HEK293T (cell line): ENCODE data around the gene ANKRD33B.
"Not testable (repeated sequence)": the region's sequence is repeated elsewhere in the genome, so short reads cannot be mapped to it uniquely, and the experiment has no call there.

Experiments used
- CTCF ChIA-PET: fragments of 350-600 bp; formaldehyde crosslinking; extraction: SDS; loops from one replicate; lab custom pipeline; 2021; ENCODE audit warnings: antibody characterized with exemption, inconsistent platforms; lab: Yijun Ruan, JAX
- POLR2A ChIA-PET: fragments of 350-600 bp; formaldehyde crosslinking; extraction: SDS; loops from one replicate; lab custom pipeline; 2020; ENCODE audit warnings: antibody characterized with exemption, inconsistent platforms; lab: Yijun Ruan, JAX
- DNase-seq: peaks from one replicate; pipeline ENCODE4 v3.0.0; 2012; ENCODE audit warnings: mixed read lengths; ENCODE audit errors: extremely low spot score
- ARNT ChIP-seq: fragments of 450-650 bp; IDR thresholded peaks from 2 replicates; pipeline ENCODE4 v1.6.1; 2017; ENCODE audit warnings: mild to moderate bottlenecking
- BHLHE40 ChIP-seq: fragments of 450-650 bp; IDR thresholded peaks from 2 replicates; pipeline ENCODE4 v1.6.1; 2016; ENCODE audit warnings: mild to moderate bottlenecking, moderate library complexity, borderline replicate concordance
- CTBP1 ChIP-seq: fragments of 450-650 bp; IDR thresholded peaks from 2 replicates; pipeline ENCODE4 v1.6.1; 2016; ENCODE audit warnings: borderline replicate concordance
- ELF4 ChIP-seq: fragments of 450-650 bp; IDR thresholded peaks from 2 replicates; pipeline ENCODE4 v1.6.1; 2017; ENCODE audit warnings: antibody characterized with exemption
- FOXA1 ChIP-seq: fragments of 450-650 bp; IDR thresholded peaks from 2 replicates; pipeline ENCODE4 v1.6.1; 2016; ENCODE audit warnings: mild to moderate bottlenecking
- FOXM1 ChIP-seq: fragments of 450-650 bp; IDR thresholded peaks from 2 replicates; pipeline ENCODE4 v1.6.1; 2017; ENCODE audit warnings: mild to moderate bottlenecking, borderline replicate concordance
- HDGF ChIP-seq: fragments of 450-650 bp; IDR thresholded peaks from 2 replicates; pipeline ENCODE4 v1.6.1; 2017; ENCODE audit warnings: antibody characterized with exemption, borderline replicate concordance
- L3MBTL2 ChIP-seq: fragments of 450-650 bp; conservative IDR thresholded peaks from 2 replicates; pipeline ENCODE4 v1.6.1; 2016; ENCODE audit warnings: mild to moderate bottlenecking
- LEF1 ChIP-seq: fragments of 450-650 bp; IDR thresholded peaks from 2 replicates; pipeline ENCODE4 v1.6.1; 2017; ENCODE audit warnings: mild to moderate bottlenecking, borderline replicate concordance
- NFRKB ChIP-seq: fragments of 450-650 bp; IDR thresholded peaks from 2 replicates; pipeline ENCODE4 v1.6.1; 2016; ENCODE audit warnings: mild to moderate bottlenecking, moderate library complexity
- SP1 ChIP-seq: fragments of 450-650 bp; IDR thresholded peaks from 2 replicates; pipeline ENCODE4 v1.6.1; 2017
- SUZ12 ChIP-seq: fragments of 450-650 bp; IDR thresholded peaks from 2 replicates; pipeline ENCODE4 v1.6.1; 2016; ENCODE audit warnings: mild to moderate bottlenecking
- TARDBP ChIP-seq: fragments of 450-650 bp; IDR thresholded peaks from 2 replicates; pipeline ENCODE4 v1.6.1; 2016
- ZNF384 ChIP-seq: fragments of 450-650 bp; IDR thresholded peaks from 2 replicates; pipeline ENCODE4 v1.6.1; 2016
- TF ChIP-seq, protein P1 (sequence below): fragments of 450-650 bp; IDR thresholded peaks from 2 replicates; pipeline ENCODE4 v1.6.1; 2016

Gene ANKRD33B

DNA sequence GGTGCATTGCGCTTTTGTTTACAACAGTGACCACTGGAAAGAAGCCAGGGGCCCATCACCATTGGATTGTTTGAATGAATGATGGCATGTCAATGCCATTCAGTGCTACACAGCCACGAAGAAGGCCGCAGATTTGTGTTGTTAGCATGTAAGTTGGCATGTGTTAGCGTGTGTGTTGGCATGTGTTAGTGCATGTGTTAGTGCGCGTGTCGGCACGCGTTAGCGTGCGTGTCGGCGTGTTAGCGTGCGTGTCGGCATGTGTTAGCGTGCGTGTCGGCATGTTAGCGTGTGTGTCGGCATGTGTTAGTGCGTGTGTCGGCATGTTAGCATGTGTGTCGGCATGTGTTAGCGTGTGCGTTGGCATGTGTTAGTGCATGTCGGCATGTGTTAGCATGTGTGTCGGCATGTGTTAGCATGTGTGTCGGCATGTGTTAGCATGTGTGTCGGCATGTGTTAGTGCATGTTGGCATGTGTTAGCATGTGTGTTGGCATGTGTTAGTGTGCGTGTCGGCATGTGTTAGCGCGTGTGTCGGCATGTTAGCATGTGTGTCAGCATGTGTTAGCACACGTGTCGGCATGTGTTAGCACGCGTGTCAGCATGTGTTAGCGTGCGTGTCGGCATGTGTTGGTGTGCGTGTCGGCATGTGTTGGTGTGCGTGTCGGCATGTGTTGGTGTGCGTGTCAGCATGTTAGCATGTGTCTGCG, 15.3 kb upstream of the ANKRD33B start:
- TF ChIP-seq SP1 = no peak
- TF ChIP-seq HDGF = no peak
- no peak for TF ChIP-seq SUZ12
- TF ChIP-seq BHLHE40 = no peak
- TF ChIP-seq CTBP1 = no peak
- TF ChIP-seq ARNT = no peak
- TF ChIP-seq FOXM1 = no peak
- POLR2A ChIA-PET = no interaction called here
- no peak for DNase-seq
- CTCF ChIA-PET = no interaction called here

DNA sequence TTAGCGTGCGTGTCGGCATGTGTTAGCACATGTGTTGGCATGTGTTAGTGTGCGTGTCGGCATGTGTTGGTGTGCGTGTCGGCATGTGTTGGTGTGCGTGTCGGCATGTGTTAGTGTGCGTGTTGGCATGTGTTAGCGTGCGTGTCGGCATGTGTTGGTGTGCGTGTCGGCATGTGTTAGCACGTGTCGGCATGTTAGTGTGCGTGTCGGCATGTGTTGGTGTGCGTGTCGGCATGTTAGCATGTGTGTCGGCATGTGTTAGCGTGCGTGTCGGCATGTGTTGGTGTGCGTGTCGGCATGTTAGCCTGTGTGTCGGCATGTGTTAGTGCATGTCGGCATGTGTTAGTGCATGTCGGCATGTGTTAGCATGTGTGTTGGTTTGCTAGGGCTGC, 14.8 kb upstream of the ANKRD33B start:
- POLR2A ChIA-PET, DNase-seq: not testable (repeated sequence)
- CTCF ChIA-PET = interaction anchor here (0.9 kb wide), 1 partner anchor 10 kb away, joined by 4 read pairs; no protein-coding TSS in a partner anchor

DNA sequence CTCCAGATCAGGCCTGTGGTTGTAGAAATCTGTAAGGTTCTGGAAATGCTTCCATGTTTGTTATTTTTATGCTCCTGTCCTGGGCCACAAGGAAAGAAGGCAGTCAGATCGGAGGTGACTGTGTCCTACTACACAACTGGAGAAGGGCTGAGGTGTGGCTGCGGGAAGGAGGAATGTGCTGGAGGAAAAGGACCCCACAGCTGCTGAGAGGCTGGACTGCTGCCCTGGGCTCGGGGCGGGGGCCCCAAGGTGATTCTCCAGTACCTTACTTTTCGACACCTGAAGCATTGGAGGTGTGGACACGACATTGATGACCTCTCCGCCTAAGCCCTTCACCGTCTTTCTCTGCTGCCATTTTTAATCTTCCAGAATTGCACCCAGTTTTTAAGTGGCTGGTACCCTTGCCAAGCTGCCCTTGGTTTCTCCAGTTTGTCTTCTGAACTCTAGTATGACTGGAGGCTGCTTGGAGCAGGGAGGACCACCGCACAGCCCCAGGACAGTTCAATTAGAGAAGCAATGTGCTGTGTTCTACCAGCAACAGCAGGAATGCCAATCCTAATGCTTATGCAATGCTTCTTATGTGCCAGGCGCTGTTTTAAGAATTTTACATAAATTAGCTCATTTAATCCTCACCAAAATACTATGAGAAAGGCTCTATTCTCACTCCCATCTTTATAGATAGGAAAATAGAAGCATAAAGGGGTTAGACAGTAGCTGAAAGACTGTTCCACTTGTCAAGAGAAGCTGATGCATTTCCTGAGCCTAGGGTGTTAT, 13.5 kb upstream of the ANKRD33B start:
- TF ChIP-seq BHLHE40 = no peak
- TF ChIP-seq CTBP1 = no peak
- TF ChIP-seq SUZ12 = no peak
- no peak for TF ChIP-seq ELF4
- no peak for TF ChIP-seq HDGF
- no peak for TF ChIP-seq SP1
- TF ChIP-seq NFRKB = no peak
- TF ChIP-seq ARNT = no peak
- no peak for TF ChIP-seq L3MBTL2
- TF ChIP-seq LEF1 = no peak
- ChIA-PET POLR2A (interaction anchor here (1.4 kb wide), 1 partner anchor 74 kb away, joined by 3 read pairs; no protein-coding TSS in a partner anchor), CTCF (interaction anchor here (1.8 kb wide), 1 partner anchor 77 kb away, joined by 6 read pairs; no protein-coding TSS in a partner anchor)
- DNase-seq = no peak

DNA sequence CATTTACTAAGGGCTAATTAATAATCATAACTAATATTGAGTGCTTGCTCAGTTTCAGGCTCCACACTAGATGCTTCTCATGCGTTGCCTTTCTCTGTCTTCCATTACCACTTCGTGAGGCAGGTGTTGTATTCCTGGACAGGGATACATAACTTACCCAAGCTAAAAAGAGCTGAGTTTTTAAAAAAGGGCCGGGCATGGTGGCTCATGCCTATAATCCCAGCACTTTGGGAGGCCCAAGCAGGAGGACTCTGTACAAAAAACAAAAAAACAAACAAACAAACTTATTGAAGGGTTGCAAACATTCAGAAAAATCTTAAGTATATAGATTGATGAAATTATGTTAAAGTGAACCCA, 12.1 kb upstream of the ANKRD33B start:
- POLR2A ChIA-PET = interaction anchor here (1.0 to 1.4 kb wide), 4 partner anchors 8 to 73 kb away, joined by 3 to 6 read pairs (median 4); partner anchors contain the start of gene ANKRD33B
- no peak for DNase-seq
- no peak for TF ChIP-seq BHLHE40
- TF ChIP-seq, protein P1, sequence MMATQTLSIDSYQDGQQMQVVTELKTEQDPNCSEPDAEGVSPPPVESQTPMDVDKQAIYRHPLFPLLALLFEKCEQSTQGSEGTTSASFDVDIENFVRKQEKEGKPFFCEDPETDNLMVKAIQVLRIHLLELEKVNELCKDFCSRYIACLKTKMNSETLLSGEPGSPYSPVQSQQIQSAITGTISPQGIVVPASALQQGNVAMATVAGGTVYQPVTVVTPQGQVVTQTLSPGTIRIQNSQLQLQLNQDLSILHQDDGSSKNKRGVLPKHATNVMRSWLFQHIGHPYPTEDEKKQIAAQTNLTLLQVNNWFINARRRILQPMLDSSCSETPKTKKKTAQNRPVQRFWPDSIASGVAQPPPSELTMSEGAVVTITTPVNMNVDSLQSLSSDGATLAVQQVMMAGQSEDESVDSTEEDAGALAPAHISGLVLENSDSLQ = no peak
- no peak for TF ChIP-seq L3MBTL2
- CTCF ChIA-PET = interaction anchor here (0.9 to 1.8 kb wide), 3 partner anchors 10 to 76 kb away, joined by 4 to 6 read pairs (median 5); partner anchors contain the start of gene ANKRD33B

DNA sequence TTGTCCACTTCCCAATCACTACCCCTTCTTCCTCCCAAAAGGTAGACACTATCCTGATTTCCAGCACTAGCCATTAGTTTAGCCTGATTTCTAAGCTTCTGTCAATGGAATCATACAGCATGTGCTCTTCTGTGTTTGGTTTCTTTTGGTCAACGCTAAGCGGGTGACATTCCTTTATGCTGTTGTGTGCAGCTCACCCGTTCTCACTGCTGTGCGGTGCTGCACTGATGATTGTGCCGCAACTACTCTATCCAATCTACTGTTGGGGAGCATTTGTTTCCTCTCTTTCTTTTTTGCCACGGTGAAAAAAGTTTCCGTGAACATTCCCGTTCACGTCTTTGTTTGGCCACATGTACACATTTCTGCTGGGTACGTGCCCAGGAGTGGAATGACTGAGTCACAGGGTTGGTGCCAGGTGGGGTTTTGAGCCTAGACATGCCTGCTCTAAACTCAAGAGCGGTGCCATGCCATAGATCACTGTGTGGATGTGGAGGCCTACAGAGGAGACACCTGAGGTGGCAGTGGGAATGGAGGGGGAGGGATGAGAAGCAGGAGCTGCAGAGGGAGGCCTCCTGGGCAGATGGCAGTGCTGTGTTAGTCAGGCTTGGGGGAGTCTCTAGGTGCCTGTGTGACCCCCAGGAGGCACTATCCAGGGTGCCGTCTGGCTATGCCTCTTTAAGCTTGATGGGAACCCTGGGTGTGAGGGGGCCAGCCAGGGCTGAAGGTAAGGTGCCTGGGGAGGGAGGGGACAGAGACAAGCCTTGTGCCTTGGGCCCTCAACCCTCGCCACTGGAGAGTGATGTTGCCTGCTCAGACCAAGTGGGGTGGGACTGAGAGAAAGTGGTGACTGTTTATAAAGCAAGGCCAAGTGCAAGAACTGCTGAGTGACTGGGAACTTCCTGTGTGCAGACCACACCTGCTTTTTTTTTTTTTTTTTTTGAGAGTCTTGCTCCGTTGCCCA, 11.4 kb upstream of the ANKRD33B start:
- POLR2A ChIA-PET = interaction anchor here (1.2 to 1.4 kb wide), 3 partner anchors 7 to 72 kb away, joined by 3 to 6 read pairs (median 3); partner anchors contain the start of gene ANKRD33B
- no peak for DNase-seq
- TF ChIP-seq CTBP1 (no peak), BHLHE40 (no peak), TARDBP (no peak), ELF4 (no peak), ARNT (no peak), NFRKB (no peak), L3MBTL2 (no peak), HDGF (no peak)
- CTCF ChIA-PET = interaction anchor here (0.7 to 1.8 kb wide), 3 partner anchors 10 to 75 kb away, joined by 3 to 6 read pairs (median 4); no protein-coding TSS in a partner anchor

DNA sequence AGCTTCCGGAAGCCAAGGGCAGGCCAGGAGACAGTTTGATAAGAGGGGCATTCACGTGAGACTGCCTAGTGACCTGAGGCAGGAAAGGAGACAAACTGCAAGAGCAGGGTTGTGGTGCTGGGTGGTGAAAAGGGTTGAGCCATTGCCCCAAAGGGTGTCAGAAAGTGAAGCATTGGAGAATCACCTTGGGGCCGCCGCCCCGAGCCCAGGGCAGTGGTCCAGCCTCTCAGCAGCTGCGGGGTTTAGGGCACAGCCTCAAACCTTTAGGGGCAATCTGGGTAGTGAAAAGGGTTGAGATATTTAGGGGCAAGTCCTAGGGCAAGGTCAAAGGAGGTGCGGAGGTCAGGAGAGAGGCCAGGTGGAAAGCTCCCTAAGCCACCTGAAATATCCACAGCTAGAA, 10.4 kb upstream of the ANKRD33B start:
- TF ChIP-seq CTBP1 = no peak
- TF ChIP-seq LEF1 = no peak
- TF ChIP-seq ARNT = no peak
- TF ChIP-seq TARDBP = no peak
- TF ChIP-seq SUZ12 = no peak
- no peak for TF ChIP-seq ZNF384
- no peak for TF ChIP-seq ELF4
- no peak for TF ChIP-seq BHLHE40
- no peak for TF ChIP-seq HDGF
- no peak for TF ChIP-seq FOXM1
- no peak for TF ChIP-seq FOXA1
- POLR2A ChIA-PET = no interaction called here
- CTCF ChIA-PET = interaction anchor here (0.5 kb wide), 1 partner anchor 11 kb away, joined by 3 read pairs; no protein-coding TSS in a partner anchor
- DNase-seq = no peak

DNA sequence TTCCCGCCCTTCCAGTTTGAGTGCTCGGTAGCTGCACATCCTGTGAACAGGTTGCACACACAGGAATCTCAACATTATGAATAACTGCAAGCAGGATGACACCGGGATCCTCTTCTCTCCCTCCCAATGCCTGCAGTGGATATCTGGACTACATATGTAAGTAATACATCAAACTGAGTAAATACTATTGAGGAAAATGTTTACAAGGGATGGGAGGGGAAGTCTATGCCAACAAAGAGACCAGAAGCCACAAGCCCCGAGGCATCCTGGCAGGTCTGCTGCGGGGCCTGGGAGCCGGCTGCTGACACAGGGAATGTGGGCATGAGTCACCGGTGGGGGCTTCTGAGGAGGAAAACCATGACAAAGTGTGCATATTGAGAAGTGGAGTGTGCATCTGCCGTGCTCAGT, 8.6 kb upstream of the ANKRD33B start:
- no peak for TF ChIP-seq ELF4
- TF ChIP-seq, protein P1 = no peak
- no peak for TF ChIP-seq TARDBP
- no peak for DNase-seq
- ChIA-PET CTCF (no interaction called here), POLR2A (no interaction called here)
